GM19452 (cell line): ENCODE results near the gene ADGRL3.
"Not testable (repeated sequence)": the region's sequence is repeated elsewhere in the genome, so short reads cannot be mapped to it uniquely, and the experiment has no call there.

Source experiments
- ATAC-seq: cut with Tn5 transposase; IDR thresholded peaks from one replicate; pipeline ENCODE4 v1.9.1; 2021; ENCODE audit not compliant: unreplicated experiment

ADGRL3 gene

DNA sequence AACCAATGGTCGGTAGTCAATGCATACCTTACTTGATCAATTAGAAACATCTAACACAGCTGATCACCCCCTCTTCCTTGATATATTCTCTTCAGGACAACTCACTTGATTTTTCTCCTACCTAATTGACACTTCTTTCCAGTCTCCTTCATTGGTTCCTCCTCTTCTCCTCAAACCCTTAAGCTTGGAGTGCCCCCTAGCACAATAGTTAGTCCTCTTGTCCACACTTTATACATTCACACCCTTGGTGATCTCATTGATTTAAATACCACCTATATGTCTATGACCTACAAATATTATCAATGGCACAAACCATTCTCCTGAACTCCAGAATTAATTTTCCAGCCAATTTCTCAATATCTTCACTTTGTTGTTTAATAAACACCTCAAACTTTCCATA lies 724.0 kb downstream of the ADGRL3 start:
- no peak for ATAC-seq

DNA sequence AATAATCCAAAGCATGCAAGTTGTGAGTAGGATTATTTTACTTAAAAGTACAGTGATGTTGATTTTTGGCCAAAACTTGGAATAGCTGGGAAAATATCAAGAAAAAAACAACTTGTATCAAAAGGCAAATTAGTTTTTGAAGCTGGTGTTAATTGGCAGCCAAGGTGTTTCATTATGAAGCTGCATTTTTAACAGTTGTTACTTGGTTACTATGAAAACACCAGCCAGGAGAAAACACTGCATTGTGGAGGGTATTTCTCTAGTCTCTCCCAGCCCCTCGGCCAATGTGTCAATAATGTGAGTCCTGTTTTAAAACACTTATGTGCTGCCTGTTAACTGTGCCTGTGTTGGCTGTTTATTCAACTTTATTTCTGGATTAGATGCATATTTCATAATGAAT lies 733.4 kb downstream of the ADGRL3 start:
- no peak for ATAC-seq

DNA sequence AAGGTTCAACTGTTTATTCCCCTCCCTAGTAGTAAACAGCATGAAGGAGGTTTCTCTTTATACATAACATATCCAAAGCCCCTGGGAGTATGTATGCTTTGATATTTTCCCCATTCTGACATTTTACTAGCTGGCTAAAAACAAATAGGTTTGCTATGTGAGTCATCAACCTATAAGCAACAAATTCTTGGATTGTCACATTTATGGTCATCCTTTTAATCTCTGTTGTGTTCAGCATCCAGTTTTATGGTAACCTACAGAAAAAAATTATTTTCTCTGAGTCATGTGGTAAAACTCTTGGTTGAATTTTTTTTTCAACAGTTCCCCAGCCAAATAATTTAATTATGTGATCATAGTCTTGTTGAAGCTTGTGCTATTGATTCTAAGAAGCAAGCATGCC lies 734.1 kb downstream of the ADGRL3 start:
- ATAC-seq, result no peak

DNA sequence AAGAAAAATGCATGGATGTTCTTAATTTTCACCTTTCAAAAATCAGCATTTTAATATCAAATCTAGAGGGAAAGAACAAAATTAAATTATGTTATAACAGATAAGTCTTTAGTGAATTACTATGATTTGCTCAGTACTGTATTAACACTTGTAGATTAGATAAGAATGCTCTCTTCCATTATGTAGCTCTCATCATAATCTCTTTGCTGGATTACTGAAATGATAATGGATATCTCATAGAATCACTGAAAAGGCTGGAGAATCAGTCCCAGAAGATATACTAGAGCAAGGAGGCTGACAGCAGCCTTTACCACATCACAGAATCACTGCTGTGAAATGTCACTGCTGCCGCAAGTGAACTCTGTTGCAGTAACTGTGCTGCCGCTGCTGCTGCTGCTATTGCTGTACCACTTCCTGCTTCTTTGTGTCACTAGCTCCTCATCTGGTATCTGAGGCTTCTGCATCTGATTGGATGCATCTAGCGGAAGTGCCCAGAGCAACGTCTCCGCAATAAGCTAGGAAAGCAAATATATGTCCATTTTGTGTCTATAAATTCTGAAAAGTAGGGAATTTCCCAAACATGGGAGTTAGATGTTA lies 738.2 kb downstream of the ADGRL3 start:
- ATAC-seq, result no peak

DNA sequence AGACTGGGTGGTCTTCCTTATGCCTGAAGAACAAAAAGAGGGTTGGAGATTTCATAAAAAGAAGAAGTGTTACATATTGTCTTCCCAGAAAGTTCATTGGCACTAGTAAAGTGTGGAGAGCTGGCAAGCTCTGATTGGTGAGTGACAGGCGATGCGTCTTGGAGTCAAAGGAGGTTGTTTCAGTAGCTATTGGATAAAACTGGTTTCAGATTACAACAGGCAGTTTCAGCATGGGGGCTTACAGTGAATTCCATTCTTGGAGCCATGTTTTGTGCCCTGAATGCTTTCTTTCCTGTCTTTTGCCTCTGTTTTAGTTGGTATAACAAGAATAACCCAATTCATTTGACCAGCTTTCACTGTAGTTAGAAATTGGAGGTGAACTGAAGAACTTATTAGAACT lies 750.5 kb downstream of the ADGRL3 start:
- ATAC-seq, result no peak

DNA sequence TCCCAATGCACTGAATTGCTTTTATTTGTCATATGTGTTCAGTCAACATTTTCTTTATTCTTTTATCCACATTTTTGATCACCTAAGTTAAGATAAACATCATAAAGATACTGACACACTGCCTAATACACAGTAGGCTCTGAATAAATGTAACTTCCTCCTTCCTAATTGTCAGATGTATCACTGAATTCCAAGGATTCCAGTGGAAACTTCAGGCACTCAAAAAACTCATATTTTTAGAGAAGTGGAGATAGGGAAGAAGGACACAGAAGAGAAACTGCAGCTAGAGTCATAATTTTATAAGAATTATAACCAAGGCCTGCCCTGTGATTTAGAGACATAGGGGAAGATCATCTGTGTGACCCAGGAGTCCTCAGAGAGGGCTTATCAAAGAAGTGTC lies 753.3 kb downstream of the ADGRL3 start:
- no peak for ATAC-seq

DNA sequence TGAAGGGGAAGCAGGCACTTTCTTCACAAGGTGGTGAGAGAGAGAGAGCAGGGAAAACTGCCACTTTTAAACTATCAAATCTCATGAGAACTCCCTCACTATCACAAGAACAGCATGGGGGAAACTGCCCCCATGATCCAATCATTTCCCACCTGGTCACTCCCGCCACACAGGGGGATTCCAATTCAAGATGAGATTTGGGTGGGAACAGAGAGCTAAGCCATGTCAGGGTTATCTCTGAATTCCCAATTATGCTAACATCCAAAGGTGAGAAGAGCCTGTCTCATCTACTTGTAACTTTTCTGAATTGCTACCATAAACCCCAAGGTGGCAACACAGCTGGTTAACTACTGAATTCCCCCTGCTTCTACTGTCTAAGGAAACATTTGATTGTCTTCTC lies 758.5 kb downstream of the ADGRL3 start:
- ATAC-seq, result no peak

DNA sequence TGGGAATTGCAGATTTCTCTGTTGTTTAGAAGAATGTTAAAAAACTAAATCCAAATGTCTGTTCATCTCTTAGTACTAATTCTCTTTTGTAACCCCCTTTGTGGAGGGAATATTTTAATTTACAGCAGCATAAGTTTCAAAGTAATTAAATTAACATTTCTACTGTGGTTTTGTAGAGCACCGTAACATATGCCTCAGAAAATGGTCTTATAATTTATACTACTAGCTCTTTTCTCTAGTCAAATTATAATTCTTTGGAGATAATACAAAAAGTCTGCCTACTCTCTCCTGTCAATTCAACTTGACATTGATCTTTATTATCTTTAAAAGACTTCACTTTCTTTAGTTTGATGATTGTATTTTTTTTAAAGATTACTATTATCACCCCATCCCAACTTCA lies 759.0 kb downstream of the ADGRL3 start:
- no peak for ATAC-seq

DNA sequence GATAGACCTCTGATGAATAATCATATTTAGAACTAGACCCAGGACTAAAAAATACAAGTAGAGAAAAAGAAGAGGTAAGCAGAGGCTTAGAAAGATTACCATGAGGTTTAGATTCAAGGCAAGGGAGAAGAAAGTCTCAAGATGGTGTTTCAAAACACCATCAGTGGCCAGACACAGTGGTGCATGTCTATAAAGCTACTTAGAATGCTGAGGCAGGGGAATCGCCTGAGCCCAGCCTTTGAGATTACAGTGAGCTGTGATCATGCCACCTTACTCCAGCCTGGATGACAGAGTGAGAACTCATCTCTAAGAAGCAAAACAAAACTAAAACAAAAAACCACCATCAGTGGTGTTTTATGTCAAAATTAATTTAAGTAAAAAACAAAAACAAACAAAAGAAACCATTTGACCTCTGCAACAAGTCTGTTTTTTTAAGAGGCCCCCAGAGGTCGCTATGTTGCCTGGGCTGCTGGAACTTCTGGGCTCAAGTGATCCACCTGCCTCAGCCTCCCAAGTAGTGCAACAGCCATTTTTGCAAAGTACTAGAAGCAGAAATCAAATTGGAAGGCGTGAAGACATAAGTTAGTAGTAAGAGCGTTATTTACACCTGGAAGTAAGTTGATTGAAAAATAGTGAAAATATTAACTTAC lies 784.3 kb downstream of the ADGRL3 start:
- ATAC-seq, result no peak

DNA sequence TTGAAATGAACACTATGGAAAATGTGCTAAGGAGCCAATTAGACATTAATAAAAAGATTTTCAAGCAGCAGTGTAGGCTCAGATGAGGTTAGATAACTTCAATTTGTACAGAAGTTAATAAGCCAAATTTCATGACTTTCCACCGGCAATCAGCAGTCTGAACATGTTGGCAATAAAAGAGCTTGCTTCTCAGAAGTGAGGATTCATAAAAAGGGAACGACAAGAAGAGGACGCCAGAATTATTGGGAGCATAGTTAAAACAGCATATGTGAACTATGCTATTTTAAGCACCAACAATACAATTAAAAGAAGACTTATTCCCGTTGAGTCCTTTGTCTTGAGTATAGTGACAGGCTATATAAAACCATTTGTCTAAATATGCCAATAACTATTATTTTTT lies 785.3 kb downstream of the ADGRL3 start:
- no peak for ATAC-seq

DNA sequence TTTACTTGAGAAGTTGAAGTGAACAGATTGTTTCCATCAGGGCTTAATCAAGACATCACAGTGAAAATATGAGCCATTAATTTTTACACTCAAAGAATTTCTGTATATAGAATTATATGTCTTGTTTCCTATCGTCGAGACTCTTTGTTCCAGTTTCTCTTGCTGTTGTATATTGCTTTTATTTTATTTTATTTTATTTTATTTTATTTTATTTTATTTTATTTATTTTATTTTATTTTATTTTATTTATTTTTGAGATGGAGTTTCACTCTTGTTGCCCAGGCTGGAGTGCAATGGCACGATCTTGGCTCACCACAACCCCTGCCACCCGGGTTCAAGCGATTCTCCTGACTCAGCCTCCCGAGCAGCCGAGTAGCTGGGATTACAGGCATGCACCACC lies 786.8 kb downstream of the ADGRL3 start:
- not testable (repeated sequence) for ATAC-seq

DNA sequence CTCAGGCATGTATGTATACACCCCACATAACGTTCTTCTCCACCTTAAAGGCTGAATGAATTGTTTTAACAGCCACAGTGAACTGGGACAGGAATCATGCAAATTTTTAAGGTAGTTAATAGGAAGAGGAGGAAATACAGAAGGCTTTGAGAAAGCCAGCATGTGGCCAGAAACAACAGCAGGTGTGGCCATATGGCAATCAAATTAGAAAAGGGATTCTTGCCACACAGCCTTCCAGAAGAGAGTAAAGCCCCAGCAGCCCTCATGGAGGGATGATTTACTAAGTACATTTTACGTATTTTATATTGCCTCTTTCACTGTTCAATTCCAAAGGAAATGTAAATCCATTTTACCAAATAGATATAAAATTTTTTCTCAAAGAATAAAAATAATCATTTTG lies 792.2 kb downstream of the ADGRL3 start:
- no peak for ATAC-seq

DNA sequence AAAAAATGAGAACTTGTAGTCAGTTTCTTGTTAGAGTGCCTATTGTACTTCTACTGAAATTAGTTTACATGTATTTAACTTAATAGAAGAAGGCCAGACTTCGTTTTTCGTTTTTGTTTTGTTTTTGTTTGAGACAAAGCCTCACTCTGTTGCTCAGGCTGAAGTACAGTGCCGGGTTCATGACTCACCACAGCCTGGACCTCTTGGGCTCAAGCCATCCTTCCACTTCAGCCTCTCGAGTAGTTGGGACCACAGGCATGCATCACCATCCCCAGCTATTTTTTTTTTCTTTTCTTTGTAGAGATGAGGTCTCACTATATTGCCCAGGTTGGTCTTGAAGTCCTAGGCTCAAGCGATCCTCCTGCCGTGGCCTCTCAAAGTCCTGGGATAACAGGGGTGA lies 793.9 kb downstream of the ADGRL3 start:
- no peak for ATAC-seq

DNA sequence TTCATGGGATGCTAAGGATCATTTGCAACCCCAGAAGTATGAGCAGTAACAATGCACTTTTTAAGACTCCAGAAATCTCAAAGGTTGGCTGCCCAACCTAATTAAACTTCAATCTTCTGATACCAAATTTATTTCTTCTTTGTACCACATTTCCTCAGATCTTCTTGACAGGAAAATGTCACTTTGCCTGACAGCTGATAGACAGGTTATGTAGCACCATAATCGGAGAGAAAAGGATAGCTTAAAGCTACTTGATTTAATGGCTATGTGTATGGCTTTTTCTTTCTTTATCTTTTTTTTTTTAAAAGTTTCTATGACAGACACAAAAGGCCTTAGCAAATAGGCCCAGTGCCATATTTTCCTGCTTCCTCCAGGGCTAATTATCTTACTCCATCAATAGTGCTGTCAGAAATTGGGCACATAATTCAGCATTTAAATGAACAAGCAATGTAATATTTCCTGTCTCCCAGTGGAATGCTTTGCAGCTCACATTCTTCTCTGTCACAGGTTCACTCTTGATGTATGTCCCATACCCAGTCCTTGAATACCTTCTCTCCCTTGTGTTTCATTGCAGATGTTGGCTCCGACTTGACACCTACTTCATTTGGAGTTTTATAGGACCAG lies 795.7 kb downstream of the ADGRL3 start:
- ATAC-seq, result no peak

DNA sequence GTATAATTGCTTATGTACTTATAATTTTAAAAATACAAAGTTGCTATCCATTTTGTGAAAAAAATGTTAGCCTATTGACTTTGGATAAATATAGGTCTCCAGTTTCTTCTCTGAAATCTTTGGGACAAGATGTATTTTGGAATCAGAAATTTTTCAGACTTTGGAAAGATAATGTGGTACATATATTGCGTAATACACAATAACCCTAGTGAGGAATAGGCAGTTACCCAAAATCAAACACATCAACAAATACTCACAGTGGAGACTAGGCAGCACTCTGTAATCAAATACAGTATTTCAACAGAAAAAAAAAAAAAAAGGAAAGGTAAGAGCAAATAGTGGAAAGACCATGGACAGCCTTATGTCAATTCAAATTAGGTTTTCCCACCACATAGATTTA lies 796.8 kb downstream of the ADGRL3 start:
- ATAC-seq, result no peak

DNA sequence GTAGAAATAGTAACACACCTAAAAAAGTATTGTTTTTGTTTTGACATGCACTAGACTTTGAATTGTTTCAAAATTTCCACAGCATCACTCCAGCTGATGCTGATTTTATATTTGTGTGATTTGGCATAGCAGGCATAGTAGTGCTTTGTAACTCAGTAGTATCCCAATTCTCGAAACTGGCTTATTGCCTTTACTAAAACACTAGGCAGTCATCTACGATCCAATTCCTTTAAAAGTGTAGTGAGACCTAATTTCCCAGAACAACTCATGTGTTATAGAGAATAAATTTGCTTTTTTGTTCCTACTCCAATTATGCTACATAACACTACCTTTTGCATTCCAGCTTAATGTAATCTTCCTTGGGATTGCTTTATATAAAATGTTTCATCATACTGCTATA lies 797.7 kb downstream of the ADGRL3 start:
- no peak for ATAC-seq

DNA sequence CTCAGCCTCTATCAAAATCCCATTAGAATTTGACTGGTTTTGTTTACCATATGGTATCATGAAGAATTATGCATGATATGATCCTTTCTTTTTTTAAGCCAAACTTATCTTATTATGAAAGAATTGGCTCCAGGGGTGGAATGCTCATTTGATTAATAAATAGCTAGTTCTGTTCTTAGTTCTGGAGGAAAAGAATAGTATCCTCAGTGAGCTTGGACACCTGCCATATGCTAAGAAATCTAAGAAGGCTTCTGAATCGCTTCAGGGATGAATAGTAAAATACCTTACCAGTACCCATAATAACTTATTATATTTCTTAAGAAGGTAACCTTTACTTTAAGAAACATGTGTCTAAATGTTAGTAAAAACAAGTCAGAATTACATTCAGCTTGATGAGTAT lies 803.6 kb downstream of the ADGRL3 start:
- no peak for ATAC-seq

DNA sequence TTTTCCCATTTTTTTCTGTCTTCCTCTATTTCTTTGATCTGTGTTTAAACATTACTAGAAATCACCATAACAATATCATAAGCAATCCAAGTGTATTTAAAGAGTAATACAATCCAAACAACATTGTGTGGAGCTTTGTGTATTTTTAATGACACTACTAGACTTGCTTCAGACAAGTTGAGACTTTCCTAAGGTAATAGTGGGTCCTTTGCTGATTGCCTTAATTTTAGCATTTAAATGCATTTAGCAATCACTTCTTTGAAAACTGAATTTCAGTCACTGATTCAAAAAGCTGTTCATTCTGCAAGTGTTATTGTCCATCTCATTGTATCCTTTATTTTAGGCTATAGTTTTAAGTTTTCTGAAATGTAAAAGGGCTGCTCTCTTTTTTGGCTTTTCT lies 804.8 kb downstream of the ADGRL3 start:
- ATAC-seq, result no peak

DNA sequence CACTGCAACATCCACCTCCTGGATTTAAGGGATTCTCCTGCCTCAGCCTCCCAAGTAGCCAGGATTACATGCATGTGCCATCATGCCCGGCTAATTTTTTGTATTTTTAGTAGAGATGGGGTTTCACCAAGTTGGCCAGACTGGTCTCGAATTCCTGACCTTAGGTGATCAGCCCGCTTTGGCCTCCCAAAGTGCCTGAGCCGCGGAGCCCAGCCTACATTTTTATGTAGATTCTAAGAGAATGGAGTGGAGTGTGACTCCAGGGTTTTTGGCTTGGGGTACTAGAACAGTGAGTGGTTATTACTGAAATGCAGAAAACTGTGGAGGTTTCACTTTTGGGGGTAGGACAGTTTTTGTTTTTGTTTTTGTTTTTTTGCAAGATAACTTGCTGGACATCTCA lies 806.0 kb downstream of the ADGRL3 start:
- no peak for ATAC-seq

DNA sequence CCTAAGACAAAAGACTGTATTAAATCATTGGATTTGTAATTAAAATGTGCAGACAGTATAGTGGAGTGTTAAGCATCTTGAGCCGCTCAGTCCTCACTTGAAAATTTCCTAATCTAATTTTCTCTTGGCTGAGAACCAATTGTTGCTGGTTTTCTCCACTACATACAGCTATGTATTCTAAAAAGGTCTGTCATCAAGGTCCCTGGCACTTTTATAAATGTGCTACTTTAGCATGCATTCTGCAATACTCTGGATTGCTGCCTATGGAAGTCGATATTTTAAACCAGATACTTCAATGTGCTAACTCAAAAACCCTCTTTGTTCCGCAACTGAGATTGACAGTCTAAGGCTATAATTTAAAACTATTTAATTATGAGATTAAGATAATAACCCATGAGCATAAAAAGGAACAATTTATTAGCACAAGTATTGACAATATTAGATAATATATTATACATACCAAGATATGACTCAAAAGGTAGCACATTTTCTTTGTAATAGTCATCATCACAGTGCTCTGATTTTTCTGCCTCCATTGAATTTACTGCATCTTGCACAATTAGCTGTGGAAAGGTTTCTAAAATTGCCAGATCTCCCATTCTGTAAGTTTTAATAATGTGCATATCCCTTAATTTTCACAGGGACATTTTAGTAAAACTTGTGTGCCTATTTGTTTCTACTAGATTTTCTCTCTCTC lies 815.1 kb downstream of the ADGRL3 start:
- ATAC-seq, result no peak

DNA sequence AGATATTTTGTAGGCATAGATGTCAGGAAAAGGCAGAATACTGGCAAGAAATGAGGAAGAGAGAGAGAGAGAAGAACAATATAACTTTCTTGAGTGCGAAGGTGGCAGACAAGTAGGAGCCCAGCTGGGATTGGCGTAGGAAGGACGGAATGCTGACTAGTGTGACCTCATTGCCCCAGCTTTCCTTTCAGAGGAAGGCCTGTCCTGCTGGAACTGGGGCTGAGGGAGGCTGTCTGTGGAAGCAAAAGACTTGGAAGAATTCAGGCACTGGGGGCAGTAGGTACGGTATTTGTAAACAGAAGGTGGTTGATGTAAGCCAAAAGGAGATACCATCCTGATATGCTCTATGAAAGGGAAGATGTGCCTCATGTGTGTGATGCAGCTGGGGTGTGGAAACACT lies 818.4 kb downstream of the ADGRL3 start:
- ATAC-seq, result no peak

DNA sequence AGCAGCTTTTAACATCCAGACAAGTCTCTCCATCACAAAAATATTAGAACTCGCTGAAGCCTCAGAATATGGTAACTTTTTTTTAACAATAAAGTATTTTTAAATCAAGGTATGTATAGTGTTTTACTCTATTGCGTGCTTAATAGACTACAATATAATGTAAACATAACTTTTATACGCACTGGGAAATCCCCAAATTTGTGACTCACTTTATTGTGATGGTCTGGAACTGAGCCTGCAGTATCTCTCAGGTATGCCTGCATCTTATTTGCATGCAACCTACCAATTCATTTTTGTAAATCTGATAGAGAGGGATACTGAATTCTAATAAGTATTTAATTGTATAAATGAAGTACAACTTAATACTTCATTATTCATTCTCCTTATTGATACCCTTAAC lies 823.5 kb downstream of the ADGRL3 start:
- no peak for ATAC-seq
